Measurements from ENCODE around the gene BCAT1.
"Not testable (repeated sequence)": the region's sequence is repeated elsewhere in the genome, so short reads cannot be mapped to it uniquely, and the experiment has no call there.

BCAT1 gene

DNA sequence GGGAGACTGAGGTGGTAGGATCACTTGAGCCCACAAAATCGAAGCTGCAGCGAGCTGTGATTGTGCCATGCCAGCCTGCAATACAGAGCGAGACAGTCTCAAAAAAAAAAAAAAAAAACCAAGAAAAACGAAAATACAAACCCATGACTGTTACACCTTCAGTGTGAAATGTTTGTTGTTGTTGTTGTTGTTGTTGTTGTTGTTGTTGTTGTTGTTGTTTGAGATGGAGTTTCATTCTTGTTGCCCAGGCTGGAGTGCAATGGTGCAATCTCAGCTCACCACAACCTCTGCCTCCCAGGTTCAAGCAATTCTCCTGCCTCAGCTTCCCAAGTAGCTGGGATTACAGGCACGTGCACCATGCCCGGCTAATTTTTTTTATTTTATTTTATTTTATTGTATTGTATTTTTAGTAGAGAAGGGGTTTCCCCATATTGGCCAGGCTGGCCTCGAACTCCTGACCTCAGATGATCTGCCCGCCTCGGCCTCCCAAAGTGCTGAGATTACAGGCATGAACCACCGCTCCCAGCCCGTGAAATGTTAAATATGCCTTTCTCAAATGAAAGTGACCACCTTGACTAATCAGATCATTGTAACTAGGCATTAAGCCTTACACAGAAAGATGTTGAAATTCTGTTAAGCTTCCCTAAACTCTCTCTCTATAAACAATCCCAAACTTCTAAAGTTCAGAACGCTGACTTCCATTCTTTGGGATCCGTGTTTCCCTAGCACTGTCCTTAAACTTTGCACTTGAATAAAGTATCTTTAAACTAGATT, 20.2 kb downstream of the BCAT1 start:
- not testable (repeated sequence) for DNase-seq (ENCODE audit: low read depth)

DNA sequence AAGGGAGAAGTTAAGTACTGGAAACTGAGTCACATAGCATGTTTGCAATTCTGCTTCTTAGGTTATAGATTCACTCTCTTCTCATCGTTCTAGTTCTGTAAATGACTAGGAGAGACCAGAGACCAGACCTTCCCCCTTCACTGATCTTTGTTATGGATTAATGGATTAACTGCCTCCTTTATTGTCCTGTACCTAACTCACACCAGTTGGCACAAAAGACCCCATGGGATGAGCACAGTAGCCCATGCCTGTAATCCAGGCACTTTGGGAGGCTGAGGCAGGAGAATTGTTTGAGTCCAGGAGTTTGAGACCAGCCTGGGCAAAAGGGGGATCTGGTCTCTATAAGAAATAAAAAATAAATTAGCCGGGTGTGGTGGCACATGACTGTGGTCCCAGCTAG, 20.8 kb downstream of the BCAT1 start:
- no peak for DNase-seq (ENCODE audit: low read depth)

DNA sequence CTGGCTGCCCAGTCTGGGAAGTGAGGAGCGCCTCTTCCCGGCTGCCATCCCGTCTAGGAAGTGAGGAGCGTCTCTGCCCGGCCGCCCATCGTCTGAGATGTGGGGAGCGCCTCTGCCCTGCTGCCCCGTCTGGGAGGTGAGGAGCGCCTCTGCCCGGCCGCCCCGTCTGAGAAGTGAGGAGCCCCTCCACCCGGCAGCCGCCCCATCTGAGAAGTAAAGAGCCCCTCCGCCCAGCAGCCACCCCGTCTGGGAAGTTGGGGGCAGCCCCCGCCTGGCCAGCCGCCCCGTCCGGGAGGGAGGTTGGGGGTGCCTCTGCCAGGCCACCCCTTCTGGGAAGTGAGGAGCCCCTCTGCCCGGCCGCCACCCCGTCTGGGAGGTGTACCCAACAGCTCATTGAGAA, 22.8 kb downstream of the BCAT1 start:
- not testable (repeated sequence) for DNase-seq (ENCODE audit: low read depth)

DNA sequence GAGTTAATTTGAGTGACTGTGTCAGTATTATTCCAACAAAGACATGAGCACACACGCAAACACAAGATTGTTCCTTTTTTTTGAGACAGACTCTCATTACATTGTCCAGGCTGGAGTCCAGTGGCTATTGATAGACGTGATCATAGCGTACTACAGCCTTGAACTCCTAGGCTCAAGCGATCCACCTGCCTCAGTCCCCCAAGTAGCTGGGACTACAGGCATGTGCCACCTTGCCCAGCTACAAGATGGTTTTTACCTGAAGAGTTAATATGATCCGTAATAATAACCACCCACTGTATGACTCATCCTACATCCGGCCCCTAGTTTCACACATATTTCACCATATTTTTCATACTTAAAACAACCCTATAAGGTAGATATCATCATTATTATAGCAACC, 26.8 kb downstream of the BCAT1 start:
- peak; percentile 43 for DNase-seq (ENCODE audit: low read depth)

DNA sequence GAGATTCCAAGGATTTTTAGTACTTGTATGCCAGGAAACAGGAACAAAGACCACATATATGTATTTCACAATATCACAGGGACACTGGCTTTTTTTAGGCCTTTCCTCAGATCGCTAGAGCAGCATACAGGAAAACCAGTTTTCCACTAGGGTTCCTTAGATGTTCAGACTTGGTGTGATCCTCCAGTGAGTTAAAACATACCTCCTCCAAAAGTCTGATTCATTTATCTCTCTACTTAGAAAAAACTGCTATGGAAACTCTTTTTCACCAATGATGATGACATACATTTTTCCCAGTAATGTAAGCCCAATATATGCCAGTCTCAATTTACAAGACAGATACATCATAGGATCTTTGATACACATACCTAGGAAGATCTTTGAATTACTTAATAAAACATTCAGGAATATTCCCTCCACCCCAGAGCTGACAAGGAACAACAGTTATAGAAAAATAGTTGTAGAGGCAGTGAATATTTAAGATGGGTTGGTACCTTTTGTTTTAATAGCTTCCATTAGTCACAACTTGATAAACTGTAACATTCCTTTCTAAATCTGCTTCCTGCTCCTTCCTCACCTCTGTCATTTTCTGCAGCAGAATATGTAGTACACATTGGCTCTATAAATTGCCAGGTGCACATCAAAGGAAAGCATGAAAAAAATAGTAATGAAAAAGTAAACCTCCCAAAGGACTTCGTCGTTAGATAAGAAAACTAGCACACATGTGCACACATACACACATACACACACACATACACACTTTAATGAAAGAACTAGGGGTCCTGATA, 27.5 kb downstream of the BCAT1 start:
- no peak for DNase-seq (ENCODE audit: low read depth)

DNA sequence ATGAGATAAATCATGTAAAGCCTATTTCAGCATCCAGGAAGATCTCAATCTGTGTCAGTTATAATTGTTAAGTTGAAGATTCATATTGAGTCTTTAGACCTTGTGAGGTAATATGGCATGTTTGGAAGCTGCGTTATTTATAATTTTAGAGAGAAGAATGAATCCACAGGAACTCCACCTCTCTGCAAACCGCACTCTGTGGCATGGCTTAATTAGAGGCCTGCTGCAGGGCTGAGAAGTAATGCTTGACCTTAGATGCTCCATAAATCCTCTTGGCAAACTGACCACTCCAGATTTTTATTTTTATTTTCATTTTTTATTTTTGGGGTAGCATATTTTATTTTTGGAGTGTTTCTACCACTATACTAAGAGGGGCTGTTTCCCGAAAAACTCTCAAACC, 28.8 kb downstream of the BCAT1 start:
- DNase-seq (ENCODE audit: low read depth): no peak

DNA sequence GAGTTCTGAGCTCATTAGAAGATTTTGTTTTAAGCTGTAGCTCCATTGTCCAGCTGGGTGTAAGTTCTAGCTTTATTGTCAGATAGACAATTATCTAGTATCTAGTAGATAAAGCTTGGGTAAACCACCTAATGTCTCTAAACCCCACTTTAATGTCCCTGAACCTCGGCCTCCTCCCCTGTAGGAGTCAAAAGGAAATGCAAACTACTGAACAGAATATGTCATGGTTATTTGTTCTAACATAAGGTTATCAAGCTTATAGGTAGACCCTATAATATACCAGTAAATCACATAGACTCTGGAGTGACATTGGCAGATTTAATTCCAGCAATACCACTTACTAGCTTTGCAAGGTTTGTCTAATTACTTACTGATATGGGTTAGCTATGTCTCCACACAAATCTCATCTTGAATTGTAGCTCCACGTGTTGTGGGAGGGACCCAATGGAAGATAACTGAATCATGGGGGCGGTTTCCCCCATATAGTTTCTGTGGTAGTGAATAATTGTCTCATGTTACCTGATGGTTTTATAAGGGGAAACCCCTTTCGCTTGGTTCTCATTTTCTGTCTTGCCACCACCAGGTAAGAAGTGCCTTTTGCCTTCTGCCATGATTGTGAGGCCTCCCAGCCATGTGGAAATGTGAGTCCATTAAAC, 29.4 kb downstream of the BCAT1 start:
- no peak for DNase-seq (ENCODE audit: low read depth)

DNA sequence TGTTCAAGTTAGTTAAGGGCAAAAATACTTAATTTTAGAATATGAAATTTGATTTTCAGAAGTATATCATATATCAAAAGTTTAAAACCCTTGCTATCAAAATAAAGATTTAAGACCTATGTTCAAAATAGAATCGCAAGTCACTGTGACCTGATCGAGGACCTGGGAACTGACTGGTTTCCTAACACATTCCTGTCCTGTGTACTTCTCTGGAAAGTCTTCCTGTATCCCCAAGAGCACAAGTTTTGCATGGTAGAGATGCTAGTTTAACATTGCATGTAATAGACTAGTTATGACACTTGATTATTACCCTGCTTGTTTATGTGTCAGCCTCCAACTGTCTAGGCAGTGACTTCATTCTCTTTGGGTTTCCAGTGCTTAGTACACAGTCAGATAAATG, 30.3 kb downstream of the BCAT1 start:
- no peak for DNase-seq (ENCODE audit: low read depth)

DNA sequence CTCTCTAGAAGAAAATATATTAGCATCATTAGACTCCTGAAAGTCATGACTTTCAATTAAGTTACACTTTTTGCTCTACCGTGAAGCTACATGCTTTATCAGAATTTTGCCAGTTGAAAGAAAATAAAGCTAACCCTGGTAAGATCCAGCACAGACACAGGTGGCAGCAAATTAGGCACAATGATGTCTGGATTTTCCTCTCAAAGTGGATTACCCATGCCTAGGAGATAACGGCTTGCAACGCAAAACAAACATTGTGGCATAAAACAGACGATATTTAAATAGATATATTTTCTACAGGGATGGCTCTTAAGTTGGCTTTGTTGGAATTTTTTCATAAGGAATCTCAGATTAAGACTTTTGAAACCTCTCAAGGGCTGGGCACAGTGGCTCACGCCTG, 33.4 kb downstream of the BCAT1 start:
- DNase-seq (ENCODE audit: low read depth): no peak

DNA sequence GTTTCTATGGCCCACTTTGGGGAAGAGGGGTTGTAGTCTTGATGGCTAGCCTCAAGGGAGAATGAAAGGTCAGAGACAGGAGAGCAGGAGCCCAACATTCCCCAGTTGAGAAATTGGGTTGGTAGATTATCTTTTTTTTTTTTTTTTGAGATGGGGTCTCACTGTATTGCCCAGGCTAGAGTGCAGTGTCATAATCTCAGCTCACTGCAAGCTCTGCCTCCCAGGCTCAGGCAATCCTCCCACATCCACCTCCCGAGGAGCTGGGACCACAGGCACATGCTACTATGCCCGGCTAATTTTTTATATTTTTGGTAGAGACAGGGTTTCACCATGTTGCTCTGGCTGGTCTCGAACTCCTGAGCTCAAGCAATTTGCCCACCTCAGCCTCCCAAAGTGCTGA, 34.9 kb downstream of the BCAT1 start:
- no peak for DNase-seq (ENCODE audit: low read depth)

DNA sequence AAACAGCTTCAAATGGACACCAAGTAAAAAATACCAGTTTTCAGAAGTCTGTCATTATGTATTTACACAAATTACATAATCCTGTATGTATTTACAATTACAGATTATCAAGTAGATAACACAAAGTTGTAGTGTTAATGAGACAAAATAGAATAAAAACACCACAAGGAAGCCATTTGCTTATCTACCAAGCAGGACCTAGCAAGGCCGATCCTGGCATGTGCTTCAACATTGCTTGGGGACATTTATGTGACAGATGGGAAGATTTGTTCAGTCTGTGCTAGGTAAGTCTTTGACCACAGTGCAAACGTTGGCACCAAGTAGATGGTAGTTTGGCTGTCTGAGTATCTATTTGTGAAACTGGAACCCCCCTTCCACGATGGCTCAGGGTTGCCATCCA, 35.8 kb downstream of the BCAT1 start:
- DNase-seq (ENCODE audit: low read depth): no peak

DNA sequence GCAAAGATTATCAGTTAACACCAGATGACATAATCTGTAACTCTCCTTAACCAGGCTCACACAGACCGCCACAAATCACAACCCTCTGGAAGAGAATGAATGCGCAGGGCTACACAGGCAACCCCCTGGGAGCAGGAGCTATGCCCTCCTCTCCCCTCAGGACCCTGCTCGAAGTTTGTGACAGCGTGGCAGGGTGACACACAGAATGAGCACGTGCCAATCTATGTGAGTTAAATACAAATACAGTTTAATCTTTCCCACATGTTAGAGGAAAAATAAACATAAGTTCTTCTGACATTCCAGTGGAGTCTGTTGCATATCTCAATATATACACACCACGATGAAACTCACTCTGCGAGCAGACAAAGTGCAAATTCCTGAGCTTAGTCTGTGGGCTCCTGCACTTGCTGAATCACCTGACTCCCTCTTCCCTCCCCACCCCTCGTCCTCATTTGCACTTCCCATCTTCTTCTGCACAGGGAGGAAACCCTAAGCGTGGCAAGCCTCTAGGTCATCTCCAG, 37.6 kb downstream of the BCAT1 start:
- DNase-seq (ENCODE audit: low read depth): peak; percentile 91

DNA sequence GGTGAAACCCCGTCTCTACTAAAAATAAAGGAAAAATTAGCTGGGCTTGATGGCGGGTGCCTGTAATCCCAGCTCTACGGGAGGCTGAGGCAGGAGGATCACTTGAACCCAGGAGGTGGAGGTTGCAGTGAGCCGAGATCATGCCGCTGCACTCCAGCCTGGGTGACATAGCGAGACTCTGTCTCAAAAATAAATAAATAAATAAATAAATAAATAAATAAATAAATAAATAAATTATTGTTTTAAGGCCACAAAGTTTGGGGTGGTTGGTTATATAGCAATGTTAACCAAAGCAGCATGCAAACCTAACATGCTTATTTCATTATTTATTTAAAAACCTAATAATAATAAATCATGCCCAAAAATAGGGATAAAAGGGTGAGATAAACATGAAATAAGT, 38.7 kb downstream of the BCAT1 start:
- DNase-seq (ENCODE audit: low read depth): not testable (repeated sequence)

DNA sequence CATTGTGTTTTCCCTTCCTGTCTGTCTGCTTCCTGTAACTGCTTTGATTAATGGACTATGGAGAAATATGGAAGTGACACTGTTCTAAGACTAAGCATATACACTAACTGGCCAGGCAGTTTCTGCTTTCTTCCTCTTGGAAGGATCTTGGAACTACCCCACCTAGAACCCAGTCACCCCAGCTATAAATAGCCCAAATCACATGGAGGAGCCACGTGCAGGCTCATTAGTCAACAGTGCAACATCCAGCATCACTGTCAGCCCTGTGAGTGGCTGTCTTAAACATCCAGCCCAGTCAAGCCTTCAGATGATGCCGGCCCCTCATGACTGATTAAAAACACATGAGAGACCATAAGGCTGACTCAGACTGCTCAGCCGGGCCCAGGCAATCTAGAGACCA, 39.2 kb downstream of the BCAT1 start:
- peak; percentile 95 for DNase-seq (ENCODE audit: low read depth)

DNA sequence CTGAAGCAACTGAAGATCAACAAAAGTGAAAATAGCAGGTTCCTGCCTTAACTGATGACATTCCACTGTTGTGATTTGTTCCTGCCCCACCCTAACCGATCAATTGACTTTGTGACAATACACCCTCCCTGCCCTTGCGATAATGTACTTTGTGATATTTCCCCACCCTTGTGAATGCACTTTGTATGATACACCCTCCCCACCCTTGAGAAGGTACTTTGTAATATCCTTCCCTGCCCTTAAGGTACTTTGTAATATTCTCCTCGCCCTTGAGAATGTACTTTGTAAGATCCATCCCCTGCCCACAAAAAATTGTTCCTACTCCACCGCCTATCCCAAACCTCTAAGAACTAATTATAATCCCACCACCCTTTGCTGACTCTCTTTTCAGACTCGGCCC, 41.4 kb downstream of the BCAT1 start:
- no peak for DNase-seq (ENCODE audit: low read depth)

DNA sequence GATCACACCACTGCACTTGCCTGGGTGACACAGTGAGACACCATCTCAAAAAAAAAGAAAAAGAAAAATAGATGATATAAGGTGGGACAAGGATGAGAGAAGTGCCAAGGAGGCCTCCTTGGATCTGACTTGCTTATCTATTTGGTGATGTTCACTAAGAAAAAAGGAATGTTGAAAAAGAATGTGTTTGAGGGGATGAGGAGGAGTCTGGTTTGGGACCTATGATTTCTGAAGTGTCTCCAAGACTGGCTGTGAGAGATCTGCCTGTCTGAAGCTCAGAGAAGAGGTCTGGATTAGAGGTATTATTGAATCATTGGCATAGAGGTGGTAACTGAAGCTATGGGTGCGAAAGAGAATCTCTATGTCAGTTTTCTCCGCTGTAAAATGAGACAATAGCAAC, 42.8 kb downstream of the BCAT1 start:
- DNase-seq (ENCODE audit: low read depth): peak; percentile 17

DNA sequence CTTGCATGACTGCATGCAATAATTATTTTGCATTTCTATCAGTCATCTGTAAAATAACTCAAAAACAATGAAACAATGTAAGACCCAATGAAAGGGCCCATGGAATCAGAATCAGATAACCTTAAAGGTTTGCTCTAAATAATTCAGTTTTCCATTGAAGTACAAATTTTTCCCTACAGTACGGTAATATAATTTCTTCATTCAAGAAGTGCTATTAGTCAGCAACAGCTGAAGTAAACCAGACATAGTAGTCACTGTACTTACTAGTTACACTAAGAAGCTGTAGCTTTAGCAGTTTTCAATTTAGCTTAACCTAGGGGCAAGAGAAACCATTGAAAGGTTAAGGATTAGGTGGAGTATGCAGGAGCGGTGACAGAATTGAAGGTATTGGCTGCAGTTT, 43.5 kb downstream of the BCAT1 start:
- peak; percentile 47 for DNase-seq (ENCODE audit: low read depth)

DNA sequence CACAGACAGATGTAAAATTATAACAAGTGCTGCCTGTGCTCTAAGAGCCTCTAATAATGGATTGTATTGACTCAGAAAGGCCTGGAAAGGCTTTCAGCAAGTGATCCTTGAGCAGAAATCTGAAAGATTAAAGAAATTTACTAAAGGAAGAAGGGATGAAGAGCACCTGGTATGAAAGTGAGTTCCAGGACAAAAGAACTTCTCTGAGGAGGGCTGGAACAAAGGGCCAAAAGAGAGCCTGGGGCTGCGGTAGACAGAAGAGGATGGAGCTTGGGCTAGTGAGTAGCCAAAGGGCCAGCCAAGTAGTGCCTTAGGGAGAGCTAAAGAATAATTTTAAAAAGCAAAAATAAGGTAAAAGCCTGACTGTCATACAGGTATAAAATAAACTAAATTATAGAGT, 44.0 kb downstream of the BCAT1 start:
- DNase-seq (ENCODE audit: low read depth): no peak

DNA sequence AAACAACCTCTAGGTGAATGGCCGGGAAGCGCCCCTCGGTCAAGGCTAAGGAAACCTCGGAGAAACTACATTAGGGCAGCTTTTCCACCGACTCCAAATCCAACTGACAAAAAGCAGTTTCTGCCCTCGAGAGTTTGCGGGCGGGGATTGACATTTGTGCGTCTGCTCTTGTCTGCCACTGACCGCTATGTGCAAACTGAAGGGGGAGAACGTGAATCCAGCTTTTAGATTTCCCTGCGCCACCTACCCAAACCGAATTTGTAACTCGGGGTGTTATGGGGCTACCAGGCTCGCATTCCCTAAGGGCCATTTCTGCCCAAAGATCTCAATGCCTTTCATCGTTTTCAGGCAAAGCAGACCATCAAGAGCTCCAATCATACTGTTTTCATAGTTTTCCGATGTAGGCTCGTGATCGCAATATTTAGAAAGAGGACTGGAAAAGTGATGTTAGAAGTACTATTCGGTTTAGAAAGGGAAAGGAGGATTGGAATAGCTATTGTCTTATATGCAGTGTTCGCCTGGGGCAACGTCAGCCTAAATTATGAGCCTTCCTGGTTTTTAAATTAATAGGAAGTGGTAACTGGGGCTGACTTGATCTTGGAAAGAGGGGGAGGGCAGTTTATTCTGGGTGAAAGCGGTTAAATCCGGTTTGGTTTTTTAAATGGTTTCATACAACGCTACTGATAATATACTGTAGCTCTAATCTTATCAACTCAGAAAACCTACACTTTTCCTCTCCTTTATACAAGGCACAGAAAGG, 45.4 kb downstream of the BCAT1 start:
- DNase-seq (ENCODE audit: low read depth): peak; percentile 47

DNA sequence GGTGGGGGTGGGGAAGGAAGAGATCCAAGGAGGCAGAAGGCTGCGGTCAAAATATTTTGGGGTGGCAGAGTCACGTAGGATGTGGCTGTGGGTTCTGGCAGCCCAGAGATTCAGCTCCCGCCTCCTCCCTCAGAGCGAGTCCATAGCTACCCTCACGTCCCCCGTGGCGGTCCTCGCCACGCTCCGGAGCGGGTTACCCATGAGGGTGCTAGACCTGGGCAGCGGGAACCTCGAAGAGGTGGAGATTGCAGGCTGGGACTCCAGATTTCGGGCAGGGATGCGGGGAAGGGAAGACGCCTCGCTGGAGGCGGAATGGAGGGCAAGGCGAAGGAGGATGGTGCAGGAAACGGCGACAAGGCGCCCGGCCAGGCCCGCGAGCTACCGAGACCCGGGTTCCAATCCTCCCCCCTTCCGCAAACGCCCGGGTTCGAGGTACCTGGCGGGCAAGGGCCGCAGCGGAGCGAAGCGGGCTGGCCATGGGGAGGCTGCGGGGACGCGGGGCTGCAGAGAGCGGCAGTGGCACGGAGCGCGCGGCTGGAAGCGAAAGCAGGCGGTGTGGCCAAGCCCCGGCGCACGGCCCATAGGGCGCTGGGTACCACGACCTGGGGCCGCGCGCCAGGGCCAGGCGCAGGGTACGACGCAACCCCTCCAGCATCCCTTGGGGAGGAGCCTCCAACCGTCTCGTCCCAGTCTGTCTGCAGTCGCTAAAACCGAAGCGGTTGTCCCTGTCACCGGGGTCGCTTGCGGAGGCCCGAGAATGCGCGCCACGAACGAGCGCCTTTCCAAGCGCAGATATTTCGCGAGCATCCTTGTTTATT, 46.2 kb downstream of the BCAT1 start:
- DNase-seq (ENCODE audit: low read depth): peak; percentile 54

Data from ELR (cell line).